Measurements from ENCODE around the gene OR2A7.
"Not testable (repeated sequence)": the region's sequence is repeated elsewhere in the genome, so short reads cannot be mapped to it uniquely, and the experiment has no call there.

The OR2A7 gene

DNA sequence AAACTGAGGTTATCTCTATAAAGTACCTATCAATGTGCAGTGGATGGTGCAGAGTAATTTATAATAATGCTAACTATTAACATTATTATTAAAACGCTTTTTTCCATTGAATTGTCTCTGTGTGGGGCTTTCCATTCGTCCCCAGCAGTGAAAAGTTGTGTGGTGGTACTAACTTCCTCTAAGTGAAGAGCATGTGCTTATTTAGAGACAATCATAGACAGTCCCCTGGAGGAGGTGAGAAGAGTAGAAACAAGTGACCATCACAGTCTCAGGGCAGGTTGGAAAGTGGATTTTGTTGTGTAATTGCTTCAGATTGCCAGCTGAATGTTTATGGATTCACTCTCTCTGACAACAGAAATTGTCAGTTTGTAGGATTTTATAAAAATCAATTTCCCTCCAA lies 33.6 kb downstream of the OR2A7 start:
- H3K4me3 Mint-ChIP-seq; H3K36me3 Mint-ChIP-seq (ENCODE audit: low read depth); H3K4me1 Mint-ChIP-seq (ENCODE audit: low read depth); H3K9me3 Mint-ChIP-seq; DNase-seq (ENCODE audit: low spot score); H3K27ac Mint-ChIP-seq; H3K27me3 Mint-ChIP-seq (ENCODE audit: low read depth): not testable (repeated sequence)

DNA sequence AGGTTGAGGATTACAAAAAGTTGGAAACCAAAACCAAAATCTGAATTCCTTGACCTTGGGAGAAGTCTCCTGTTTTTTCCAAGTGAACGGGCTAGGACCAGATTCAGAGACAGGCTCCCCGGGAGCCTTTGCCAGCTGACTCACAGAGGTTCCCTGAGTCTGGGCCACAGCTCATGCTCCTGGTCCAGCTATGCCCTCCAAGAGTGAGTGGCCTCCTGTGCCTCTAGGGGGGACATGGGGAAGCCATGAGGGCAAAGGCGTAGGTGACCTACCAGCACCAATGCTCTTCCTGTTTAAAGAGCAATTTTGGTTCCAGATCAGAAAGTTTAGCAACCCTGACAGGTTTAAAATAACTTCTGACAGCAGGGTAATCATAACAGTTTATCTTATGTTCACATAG lies 35.8 kb downstream of the OR2A7 start:
- not testable (repeated sequence) for H3K27me3 Mint-ChIP-seq (ENCODE audit: low read depth); H3K4me1 Mint-ChIP-seq (ENCODE audit: low read depth); DNase-seq (ENCODE audit: low spot score); H3K27ac Mint-ChIP-seq; H3K36me3 Mint-ChIP-seq (ENCODE audit: low read depth); H3K4me3 Mint-ChIP-seq; H3K9me3 Mint-ChIP-seq

DNA sequence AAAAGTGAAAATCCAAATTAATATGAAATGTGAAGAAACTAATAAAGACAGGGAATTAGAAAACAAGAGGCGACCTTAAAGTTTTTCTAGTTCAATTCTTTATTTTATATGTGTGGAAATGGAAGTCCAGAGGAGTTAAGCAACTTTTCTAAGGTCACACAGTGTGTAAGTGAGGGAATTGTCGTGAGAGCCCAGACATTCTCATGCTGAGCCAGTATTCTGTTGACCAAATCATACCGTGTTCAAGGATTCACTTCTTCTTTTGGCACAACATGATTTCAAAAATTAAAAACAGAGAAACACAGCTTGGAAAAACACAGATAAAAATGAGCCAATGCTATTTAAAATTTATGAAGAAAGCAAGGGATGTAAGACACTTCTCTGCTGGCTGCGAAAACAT lies 37.7 kb downstream of the OR2A7 start:
- DNase-seq (ENCODE audit: low spot score); H3K4me1 Mint-ChIP-seq (ENCODE audit: low read depth); H3K27me3 Mint-ChIP-seq (ENCODE audit: low read depth); H3K9me3 Mint-ChIP-seq; H3K4me3 Mint-ChIP-seq; H3K36me3 Mint-ChIP-seq (ENCODE audit: low read depth); H3K27ac Mint-ChIP-seq: not testable (repeated sequence)

DNA sequence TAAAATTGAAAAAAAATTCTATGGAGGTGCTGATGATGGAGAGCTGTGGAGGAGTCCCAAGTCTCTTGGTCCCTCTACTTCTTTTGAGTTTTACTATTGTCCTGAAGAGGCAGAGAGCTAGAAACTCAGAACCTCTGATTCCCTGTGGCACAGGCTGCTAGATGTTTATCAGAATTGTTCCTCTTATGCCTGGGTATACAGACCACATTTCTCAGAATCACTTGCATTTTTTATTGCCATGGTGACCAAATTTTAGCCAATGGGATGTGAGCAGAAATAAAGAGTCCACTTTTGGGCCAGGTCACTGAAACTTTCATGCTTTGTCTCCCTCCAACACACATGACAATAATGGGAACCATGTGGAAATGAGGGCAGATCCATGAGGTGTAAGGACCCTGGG lies 40.9 kb downstream of the OR2A7 start:
- not testable (repeated sequence) for H3K4me1 Mint-ChIP-seq (ENCODE audit: low read depth); H3K36me3 Mint-ChIP-seq (ENCODE audit: low read depth); H3K27ac Mint-ChIP-seq; H3K4me3 Mint-ChIP-seq; H3K27me3 Mint-ChIP-seq (ENCODE audit: low read depth); H3K9me3 Mint-ChIP-seq; DNase-seq (ENCODE audit: low spot score)

GRCh38 chr7:144220531-144220930 lies 44.1 kb downstream of the OR2A7 start:
- H3K4me1 Mint-ChIP-seq (ENCODE audit: low read depth); H3K27me3 Mint-ChIP-seq (ENCODE audit: low read depth); H3K4me3 Mint-ChIP-seq; DNase-seq (ENCODE audit: low spot score); H3K27ac Mint-ChIP-seq; H3K36me3 Mint-ChIP-seq (ENCODE audit: low read depth); H3K9me3 Mint-ChIP-seq: not testable (repeated sequence)

- H3K27ac Mint-ChIP-seq; DNase-seq (ENCODE audit: low spot score); H3K4me3 Mint-ChIP-seq; H3K4me1 Mint-ChIP-seq (ENCODE audit: low read depth); H3K36me3 Mint-ChIP-seq (ENCODE audit: low read depth); H3K9me3 Mint-ChIP-seq; H3K27me3 Mint-ChIP-seq (ENCODE audit: low read depth): not testable (repeated sequence)
Measured at GRCh38 chr7:144219149-144219548, 45.4 kb downstream of the OR2A7 start.

- H3K27me3 Mint-ChIP-seq (ENCODE audit: low read depth); DNase-seq (ENCODE audit: low spot score); H3K9me3 Mint-ChIP-seq; H3K4me1 Mint-ChIP-seq (ENCODE audit: low read depth); H3K36me3 Mint-ChIP-seq (ENCODE audit: low read depth); H3K4me3 Mint-ChIP-seq; H3K27ac Mint-ChIP-seq: not testable (repeated sequence)
Measured at GRCh38 chr7:144218581-144218980, 46.0 kb downstream of the OR2A7 start.

- not testable (repeated sequence) for H3K27me3 Mint-ChIP-seq (ENCODE audit: low read depth); H3K4me1 Mint-ChIP-seq (ENCODE audit: low read depth); H3K36me3 Mint-ChIP-seq (ENCODE audit: low read depth); DNase-seq (ENCODE audit: low spot score); H3K4me3 Mint-ChIP-seq; H3K27ac Mint-ChIP-seq; H3K9me3 Mint-ChIP-seq
Measured at GRCh38 chr7:144217200-144217599, 47.4 kb downstream of the OR2A7 start.
